Glutamatergic neuron (in vitro differentiated cells): ENCODE data around the gene AJM1. TPM values are rescaled to one million over a fixed set of nuclear protein-coding genes. Genes with fewer than 3 reads are reported as not detected.
"Not testable (repeated sequence)": the region's sequence is repeated elsewhere in the genome, so short reads cannot be mapped to it uniquely, and the experiment has no call there.

ENCODE experiments used
- DNase-seq: peaks from one replicate; pipeline ENCODE4 v3.0.0; 2022
- H3K27ac Mint-ChIP-seq: one replicate; pipeline ENCODE4 v1.8.0; 2020; ENCODE audit warnings: mild to moderate bottlenecking, mixed read lengths, inconsistent platforms; ENCODE audit not compliant: unreplicated experiment
- H3K27me3 Mint-ChIP-seq: one replicate; pipeline ENCODE4 v1.8.0; 2020; ENCODE audit warnings: mild to moderate bottlenecking, moderate library complexity, mixed read lengths, inconsistent platforms; ENCODE audit not compliant: unreplicated experiment
- H3K36me3 Mint-ChIP-seq: one replicate; pipeline ENCODE4 v1.8.0; 2020; ENCODE audit warnings: mild to moderate bottlenecking, mixed read lengths, inconsistent platforms; ENCODE audit not compliant: unreplicated experiment
- H3K4me1 Mint-ChIP-seq: one replicate; pipeline ENCODE4 v1.8.0; 2020; ENCODE audit warnings: mild to moderate bottlenecking, low read depth, mixed read lengths, inconsistent platforms; ENCODE audit not compliant: unreplicated experiment
- H3K4me3 Mint-ChIP-seq: one replicate; pipeline ENCODE4 v1.8.0; 2020; ENCODE audit warnings: mild to moderate bottlenecking, mixed read lengths, inconsistent platforms; ENCODE audit not compliant: unreplicated experiment
- H3K9me3 Mint-ChIP-seq: one replicate; pipeline ENCODE4 v1.8.0; 2020; ENCODE audit warnings: mild to moderate bottlenecking, moderate library complexity, mixed read lengths, inconsistent platforms; ENCODE audit not compliant: unreplicated experiment
- CTCF ChIP-seq: fragments of 200-600 bp; sonication (generic); IDR thresholded peaks from one replicate; pipeline ENCODE4 v1.5.0; 2021; ENCODE audit not compliant: partially characterized antibody, unreplicated experiment
- total RNA-seq: library from RNA; stranded (reverse); fragmentation: NEBNext Ultra II Directional; extraction: Animal tissue kit (Norgen Biotek cat#: 25700); gene quantifications from one replicate; pipeline ENCODE4 v1.2.1, GENCODE V29; 2021; ENCODE audit not compliant: unreplicated experiment

The AJM1 gene
- total RNA-seq, 1 donor from 2014 or later: 15.3 TPM

GRCh38 chr9:136880651-136881050 is 38.4 kb downstream of the AJM1 start:
- Mint-ChIP-seq H3K9me3 (peaks cover 5% of the 10 kb centered on the region), H3K27ac (no peak overlapping the region), H3K27me3 (peaks cover 2% of the 10 kb centered on the region), H3K4me1 (no peaks in the 10 kb centered on the region), H3K36me3 (no peaks in the 10 kb centered on the region), H3K4me3 (no peak overlapping the region)
- TF ChIP-seq CTCF: no peak
- DNase-seq: no peak

- no peak for TF ChIP-seq CTCF
- H3K9me3 Mint-ChIP-seq: peaks cover 2% of the 10 kb centered on the region
- H3K4me3 Mint-ChIP-seq: no peak overlapping the region
- no peak for DNase-seq
- peaks cover 2% of the 10 kb centered on the region for H3K27me3 Mint-ChIP-seq
- no peak overlapping the region for H3K27ac Mint-ChIP-seq
- H3K36me3 Mint-ChIP-seq: no peaks in the 10 kb centered on the region
- no peaks in the 10 kb centered on the region for H3K4me1 Mint-ChIP-seq
Observed at GRCh38 chr9:136881691-136882108, 39.4 kb downstream of the AJM1 start.

- no peak for TF ChIP-seq CTCF
- Mint-ChIP-seq H3K27ac (no peak overlapping the region), H3K4me1 (peaks cover 2% of the 10 kb centered on the region), H3K9me3 (peaks cover 2% of the 10 kb centered on the region), H3K27me3 (peaks cover 2% of the 10 kb centered on the region), H3K4me3 (no peak overlapping the region), H3K36me3 (no peaks in the 10 kb centered on the region)
- no peak for DNase-seq
Observed at GRCh38 chr9:136882109-136882946, 40.0 kb downstream of the AJM1 start.

- H3K27me3 Mint-ChIP-seq, H3K4me1 Mint-ChIP-seq, H3K36me3 Mint-ChIP-seq, H3K9me3 Mint-ChIP-seq, H3K4me3 Mint-ChIP-seq, DNase-seq, H3K27ac Mint-ChIP-seq: not testable (repeated sequence)
Observed at GRCh38 chr9:136882947-136883283, 40.6 kb downstream of the AJM1 start.

- not testable (repeated sequence) for H3K36me3 Mint-ChIP-seq, H3K27me3 Mint-ChIP-seq, H3K4me1 Mint-ChIP-seq
Observed at GRCh38 chr9:136883670-136884069, 41.4 kb downstream of the AJM1 start.

GRCh38 chr9:136885950-136886578 is 43.8 kb downstream of the AJM1 start, which contains the start of gene TRAF2:
Gene TRAF2 (plus strand): TSS chr9:136886516. CDS start chr9:136898741, 12,225 bp downstream.
- peaks cover 4% of the 10 kb centered on the region for H3K4me1 Mint-ChIP-seq
- TF ChIP-seq CTCF: no peak
- H3K27ac Mint-ChIP-seq: peak within 1 kb of the TSS; percentile 79
- H3K36me3 Mint-ChIP-seq: no peaks in the 10 kb centered on the region
- peaks cover 3% of the 10 kb centered on the region for H3K9me3 Mint-ChIP-seq
- H3K4me3 Mint-ChIP-seq: peak within 1 kb of the TSS; percentile 92
- peak; percentile 99 for DNase-seq
- no peaks in the 10 kb centered on the region for H3K27me3 Mint-ChIP-seq

More at GRCh38 chr9:136883670-136884069, 41.4 kb downstream of the AJM1 start:
- not testable (repeated sequence) for H3K9me3 Mint-ChIP-seq, H3K27ac Mint-ChIP-seq, H3K4me3 Mint-ChIP-seq, DNase-seq
